ENCODE results near the gene MOSMO.
"Not testable (repeated sequence)": the region's sequence is repeated elsewhere in the genome, so short reads cannot be mapped to it uniquely, and the experiment has no call there.

The MOSMO gene

DNA sequence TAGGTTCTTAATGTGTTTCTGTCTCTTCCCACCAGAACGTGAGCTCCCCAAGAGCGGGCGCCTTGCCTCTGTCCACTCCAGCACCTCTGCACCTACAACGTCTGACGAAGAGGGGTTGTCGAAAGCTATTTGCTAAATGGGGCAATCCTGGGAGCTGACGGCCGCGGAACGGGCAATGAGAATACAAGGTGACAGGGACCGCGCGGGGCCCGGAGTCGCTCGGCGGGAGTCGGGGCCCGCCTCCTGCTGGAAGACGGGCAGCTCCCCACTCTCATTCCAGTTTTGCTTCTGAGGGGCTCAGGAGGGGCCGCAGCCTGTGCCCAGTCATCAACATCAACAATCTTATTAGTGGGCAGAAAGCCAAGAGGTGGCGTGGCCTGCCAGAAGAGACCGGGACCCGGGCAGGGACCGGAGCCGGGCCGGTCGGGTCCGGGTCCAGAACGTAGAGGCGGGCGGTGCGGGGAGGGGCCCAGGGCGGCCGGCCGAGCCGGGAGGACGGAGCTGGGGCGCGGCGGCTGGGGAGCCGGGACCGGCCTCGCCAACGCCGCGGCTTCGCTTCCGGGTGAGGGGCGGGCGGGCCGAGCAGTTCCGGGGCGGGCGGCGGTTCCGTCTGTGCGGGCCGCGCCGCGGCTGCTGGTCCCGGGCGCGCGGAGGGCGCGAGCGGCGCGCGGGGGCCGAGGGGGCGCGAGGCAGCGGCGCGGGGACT lies at the start of gene MOSMO:
Gene MOSMO, plus strand, starts transcription at position 603 of the 706 bp plus-strand sequence. CDS start 191 bp downstream, outside the sequence.
- DNase-seq (ENCODE audit: low read depth), result peak; percentile 22

DNA sequence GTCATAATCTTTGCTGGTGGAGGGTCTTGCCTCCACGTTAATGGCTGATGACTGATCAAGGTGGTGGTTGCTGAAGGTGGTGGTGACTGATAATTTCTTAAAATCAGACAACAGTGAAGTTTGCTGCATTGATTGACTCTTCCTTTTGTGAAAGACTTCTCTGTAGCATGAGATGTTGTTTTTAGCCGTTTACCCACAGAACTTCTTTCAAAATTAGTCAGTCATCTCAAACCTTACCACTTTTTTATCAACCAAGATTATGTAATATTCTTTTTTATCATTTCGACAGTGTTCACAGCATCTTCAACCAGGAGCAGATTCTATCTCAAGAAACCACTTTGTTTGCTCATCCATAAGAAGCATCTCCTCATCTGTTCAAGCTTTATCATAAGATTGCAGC lies 48.9 kb upstream of the MOSMO start:
- no peak for DNase-seq (ENCODE audit: low read depth)

DNA sequence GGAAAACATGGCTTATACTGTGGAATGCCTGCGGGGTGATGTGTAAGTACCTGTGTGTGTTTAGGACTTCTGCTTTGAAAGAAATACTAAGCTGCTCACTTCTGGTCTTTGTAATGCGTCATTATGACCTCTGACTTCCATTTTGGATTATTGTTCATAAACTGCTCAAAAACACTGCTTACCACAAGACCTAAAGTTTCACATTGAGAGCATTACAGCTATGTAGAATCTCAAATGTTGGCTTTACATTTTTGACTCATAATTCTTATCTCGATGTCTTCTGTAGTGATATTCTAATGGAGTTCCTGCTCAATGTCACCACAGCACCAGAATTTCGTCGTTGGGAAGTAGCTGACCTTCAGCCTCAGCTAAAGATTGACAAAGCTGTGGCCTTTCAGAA lies 45.4 kb upstream of the MOSMO start:
- DNase-seq (ENCODE audit: low read depth), result no peak

DNA sequence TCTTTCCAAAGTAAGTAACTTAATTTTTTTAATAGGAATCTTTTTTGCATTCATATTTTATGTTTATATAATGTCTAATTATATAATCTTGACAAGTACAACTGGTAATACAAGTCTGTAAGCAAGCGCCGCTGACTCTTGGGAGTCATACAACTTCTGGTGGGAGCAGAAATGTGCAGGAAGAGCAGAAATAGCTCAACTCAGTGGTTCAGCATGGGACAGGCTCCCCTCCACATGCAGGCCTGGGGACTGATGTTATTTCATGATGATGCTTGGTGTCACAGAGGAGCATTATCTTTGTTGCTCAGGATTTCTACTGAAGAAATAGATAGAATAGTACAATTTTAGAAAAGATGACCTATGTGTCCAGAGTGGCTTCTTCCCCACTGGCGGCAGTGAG lies 44.0 kb upstream of the MOSMO start:
- no peak for DNase-seq (ENCODE audit: low read depth)

DNA sequence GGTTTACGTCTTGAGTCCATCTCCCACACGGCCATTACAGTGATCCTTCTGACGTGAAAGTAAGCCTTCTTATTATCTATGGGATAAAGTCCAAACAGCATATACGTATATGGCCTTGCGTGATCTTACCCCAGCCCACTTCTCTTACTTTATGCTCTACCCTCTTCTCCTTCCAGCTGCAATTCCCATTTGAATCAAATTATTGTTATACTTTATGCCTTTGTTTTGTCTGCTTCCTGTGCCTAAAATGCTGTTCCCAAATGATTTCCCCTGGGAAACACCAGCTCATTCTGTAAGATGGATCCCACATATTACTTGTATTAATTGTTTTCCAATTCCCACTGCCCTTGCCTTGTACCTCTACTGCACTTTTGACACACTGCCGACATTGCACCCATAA lies 43.6 kb upstream of the MOSMO start:
- no peak for DNase-seq (ENCODE audit: low read depth)

DNA sequence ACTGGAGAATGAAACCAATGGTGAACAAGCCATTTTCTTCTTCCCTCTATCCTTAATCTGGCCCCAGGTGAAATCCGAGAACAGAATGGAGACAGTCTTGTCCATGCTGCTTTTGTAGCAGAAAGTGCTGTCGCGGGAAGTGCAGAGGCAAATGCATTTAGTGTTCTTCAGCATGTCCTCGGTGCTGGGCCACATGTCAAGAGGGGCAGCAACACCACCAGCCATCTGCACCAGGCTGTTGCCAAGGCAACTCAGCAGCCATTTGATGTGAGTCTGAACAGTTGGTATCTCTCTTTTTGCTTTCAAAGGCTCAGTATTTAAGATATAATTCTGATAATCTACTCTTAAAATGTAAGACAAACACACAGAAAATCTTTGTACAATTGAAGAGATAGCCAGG lies 36.1 kb upstream of the MOSMO start:
- no peak for DNase-seq (ENCODE audit: low read depth)

DNA sequence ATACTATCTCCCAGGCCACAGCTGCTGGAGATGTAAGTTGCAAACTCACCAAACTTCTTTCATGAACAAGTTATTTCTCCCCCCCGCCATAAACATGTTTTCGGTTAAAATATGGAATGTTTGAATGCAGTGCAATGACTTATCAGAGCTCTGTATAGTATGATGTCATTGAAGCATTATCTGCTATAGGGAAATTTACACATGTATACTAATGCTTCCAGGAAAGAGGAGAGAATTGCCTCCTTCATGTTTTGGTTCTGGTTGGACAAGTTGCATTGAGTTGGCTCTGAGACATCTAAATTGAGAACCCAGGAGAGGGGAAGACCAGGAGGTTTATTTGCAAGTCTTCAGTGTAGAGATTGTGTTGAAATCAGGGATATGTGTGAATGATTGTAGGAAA lies 34.0 kb upstream of the MOSMO start:
- no peak for DNase-seq (ENCODE audit: low read depth)

DNA sequence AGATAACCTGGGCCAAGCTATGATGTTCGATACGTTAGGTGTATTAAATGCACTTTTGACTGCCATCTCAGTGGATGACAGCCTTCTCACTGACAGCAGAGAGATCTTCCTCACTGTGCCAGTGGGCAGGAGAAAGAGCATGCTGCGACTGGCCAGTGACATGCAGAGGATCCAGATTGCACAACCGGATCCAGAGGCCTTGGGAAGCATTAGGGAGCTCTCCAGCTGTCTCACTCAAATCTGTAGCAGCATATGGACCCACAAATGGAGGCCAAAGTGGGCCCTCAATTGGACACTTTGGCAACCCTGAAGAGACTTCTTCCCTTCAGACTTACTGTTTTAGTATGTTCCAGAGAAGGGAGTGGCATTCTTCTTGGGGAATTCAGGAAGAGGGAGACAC lies 27.9 kb upstream of the MOSMO start:
- DNase-seq (ENCODE audit: low read depth), result no peak

DNA sequence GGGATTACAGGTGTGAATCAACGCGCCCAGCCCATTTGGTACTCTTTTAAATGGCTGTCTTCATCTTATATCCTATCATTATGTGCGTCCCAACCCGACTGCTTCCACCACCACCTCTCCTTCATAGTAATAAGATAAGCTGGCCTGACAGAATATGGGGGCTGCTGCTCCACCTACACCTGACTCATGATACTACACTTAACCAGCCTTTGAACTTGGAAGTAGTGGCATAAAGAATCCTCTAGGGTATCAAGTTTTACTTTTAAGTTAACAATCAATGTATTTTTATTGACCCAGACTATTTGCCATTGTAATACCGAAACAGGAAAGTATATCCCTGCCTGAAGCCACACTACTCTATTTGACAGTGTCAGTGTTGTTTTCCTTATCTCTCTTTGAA lies 25.8 kb upstream of the MOSMO start:
- DNase-seq (ENCODE audit: low read depth), result no peak

DNA sequence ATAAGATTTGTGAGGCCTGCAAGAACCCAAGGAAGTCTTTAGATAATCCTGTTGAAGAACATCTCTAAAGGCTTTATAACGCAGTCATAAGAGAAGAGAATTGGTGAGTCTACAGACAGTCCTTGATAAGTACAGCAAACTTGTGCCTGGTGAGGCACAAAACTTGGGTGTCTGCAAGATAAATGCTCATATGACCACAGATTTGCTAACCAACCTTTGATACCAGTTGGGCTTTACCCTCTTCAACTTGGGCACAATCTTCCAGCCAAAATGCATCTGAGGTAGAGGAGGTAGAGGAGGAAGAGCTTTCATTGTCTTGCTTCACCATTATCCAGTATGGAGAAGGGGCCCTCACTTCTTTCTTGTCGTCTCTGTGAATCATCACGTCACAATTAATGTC lies 23.8 kb upstream of the MOSMO start:
- DNase-seq (ENCODE audit: low read depth), result no peak

DNA sequence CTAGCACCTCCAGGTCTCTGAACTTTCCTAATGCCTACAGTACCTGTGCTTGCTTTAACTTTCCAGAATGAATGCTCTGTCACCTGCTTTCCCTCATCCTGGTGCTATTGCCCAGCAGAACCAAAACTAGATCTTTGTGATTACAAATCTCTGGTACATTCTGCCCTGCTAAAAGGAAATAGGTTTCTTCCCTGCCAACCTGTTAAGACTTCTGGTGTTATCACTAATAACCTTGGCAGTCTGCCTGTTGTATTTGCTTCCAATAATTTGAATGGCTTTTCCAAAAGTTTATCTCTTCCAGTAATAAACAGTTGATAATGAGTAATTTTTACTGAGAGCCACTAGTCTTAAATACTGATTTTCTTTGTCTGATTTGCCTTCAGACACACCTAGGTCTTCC lies 22.4 kb upstream of the MOSMO start:
- DNase-seq (ENCODE audit: low read depth), result no peak

DNA sequence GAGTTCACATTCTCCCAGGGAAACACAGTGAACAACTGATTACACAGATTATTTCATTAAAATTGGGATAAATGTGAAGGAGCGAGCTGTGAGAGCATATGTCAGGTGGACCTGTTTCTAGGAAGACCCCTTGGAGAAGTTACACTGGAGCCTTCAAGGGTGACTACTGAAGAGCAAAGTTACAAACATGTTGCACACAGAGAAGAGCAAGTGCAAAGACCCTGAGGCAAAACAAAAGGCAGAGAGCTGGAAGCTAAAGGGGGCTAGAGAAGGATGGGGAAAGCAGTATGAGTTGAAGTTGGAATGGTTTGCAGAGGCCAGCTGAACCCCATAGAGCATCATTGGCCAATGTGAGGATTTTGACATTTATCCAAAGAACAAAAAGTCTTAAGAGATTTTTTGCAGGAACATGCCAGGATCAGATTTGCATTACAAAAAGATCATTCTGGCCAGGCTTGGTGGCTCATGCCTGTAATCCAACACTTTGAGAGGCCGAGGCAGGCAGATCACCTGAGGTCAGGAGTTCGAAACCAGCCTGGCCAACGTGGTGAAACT lies 21.1 kb upstream of the MOSMO start:
- no peak for DNase-seq (ENCODE audit: low read depth)

DNA sequence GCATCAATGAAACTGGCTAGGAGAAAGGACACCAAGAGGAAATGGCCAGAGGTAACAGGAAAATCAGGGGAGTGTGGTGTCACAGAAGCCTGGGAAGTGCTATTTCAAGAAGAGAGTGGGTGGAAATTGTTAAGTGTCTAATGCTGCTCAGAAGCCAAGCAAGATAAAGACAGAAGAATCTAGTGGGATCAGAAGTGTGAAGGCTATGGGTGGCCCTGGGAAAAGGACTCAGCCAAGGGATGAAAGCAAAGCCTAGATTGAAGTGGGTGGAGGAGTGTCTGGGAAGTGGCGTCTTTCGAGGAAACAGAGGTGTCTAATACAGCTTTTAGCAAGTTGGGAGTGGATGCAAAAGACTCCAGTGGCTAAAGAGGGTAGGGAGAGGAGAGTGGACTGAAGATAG lies 20.4 kb upstream of the MOSMO start:
- no peak for DNase-seq (ENCODE audit: low read depth)

DNA sequence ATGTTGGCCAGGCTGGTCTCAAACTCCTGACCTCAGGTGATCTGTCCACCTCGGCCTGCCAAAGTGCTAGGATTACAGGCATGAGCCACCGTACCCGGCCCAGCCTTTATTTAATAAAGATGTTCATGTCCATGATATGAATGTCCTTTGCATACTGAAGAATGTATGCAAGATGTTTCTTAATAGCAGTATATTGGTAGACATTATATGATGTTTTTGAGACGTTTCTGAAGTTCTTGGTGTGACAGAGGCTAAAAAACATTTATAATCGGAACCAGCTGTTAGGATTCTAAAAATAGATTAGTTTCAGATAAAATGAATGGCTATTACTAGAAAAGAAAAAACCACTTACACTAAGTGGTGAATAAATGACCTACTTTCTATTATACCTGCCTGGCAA lies 18.8 kb upstream of the MOSMO start:
- DNase-seq (ENCODE audit: low read depth), result no peak

DNA sequence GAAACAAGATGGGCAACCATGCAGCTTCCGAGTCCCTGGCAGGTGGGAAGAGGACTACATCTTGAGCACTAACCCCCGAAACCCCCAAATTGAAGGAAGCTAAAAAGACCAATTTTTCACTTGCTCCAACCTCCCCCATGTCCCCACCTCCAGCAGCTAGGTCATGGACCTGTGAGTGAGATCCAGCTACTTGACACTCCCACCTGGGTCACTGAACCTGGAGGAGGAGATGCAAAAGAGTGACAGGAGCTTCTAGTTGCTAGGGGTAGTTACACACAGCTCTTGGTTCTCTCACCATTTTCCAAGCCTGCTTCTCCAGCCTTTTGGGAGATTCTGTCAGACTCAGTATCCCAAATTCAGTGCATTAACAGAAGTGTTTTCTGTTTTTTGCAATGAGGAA lies 18.2 kb upstream of the MOSMO start:
- no peak for DNase-seq (ENCODE audit: low read depth)

DNA sequence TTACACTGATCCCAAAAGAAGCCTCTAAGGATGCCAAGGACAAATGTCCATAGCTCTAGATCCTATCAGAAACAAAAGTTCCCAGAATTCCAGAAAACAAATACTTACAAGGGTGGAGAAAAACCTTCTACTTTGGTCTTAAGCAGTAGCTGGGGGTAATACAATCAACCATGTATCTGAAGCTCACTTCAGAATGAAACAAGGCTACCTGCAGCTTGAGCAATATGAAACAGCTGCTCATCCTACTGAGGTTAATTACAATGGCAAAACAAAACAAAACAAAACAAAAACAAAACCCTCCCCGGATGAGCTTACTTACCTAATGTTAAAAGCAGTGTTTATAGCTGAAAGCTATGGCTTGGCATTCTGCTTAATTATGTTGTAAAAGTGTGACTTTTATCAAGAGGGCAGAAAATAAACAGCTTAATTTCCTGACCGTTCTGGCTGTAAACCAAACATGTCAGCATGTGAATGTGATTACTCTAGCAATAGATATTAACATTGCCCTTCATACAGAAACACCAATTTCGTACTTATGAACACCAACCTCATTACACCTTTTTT lies 17.4 kb upstream of the MOSMO start:
- no peak for DNase-seq (ENCODE audit: low read depth)

DNA sequence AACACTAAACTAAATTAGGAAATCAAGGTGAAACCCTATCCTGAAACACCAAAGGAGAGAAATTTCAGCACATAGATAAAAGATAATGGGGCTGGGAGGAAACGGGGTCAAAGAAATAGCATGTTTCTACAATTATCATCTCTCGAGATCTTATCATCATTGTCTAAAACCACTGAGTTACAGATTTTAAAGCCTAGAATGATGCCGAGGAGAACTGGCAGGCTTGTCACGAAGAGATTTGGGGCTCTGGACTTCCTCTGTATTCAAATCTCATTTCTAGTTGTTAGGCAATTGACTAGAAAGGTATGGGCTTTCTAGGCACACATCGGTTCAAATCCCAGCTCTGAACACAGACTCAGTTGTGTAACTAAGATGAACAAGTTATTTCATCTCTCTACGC lies 16.3 kb upstream of the MOSMO start:
- DNase-seq (ENCODE audit: low read depth), result no peak

DNA sequence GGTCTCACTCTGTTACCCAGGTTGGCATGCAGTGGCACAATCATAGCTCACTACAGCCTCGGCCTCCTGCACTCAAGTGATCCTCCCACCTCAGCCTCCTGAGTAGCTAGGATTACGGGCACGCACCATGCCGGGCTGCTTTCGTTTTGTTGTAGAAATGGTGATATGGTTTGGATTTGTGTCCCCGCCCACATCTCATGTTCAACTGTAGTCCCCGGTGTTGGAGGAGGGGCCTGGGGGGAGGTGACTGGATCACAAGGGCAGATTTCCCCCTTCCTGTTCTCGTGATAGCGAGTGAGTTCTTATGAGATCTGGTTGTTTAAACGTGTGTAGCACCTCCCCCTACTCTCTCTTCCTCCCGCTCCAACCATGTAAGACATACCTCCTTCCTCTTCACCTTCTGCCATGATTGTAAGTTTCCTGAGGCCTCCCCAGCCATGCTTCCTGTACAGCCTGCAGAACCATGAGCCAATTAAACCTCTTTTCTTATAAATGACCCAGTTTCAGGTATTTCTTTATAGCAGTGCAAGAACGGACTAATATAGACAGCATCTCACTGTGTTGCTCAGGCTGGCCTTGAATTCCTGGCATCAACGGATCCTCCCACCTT lies 12.9 kb upstream of the MOSMO start:
- no peak for DNase-seq (ENCODE audit: low read depth)

DNA sequence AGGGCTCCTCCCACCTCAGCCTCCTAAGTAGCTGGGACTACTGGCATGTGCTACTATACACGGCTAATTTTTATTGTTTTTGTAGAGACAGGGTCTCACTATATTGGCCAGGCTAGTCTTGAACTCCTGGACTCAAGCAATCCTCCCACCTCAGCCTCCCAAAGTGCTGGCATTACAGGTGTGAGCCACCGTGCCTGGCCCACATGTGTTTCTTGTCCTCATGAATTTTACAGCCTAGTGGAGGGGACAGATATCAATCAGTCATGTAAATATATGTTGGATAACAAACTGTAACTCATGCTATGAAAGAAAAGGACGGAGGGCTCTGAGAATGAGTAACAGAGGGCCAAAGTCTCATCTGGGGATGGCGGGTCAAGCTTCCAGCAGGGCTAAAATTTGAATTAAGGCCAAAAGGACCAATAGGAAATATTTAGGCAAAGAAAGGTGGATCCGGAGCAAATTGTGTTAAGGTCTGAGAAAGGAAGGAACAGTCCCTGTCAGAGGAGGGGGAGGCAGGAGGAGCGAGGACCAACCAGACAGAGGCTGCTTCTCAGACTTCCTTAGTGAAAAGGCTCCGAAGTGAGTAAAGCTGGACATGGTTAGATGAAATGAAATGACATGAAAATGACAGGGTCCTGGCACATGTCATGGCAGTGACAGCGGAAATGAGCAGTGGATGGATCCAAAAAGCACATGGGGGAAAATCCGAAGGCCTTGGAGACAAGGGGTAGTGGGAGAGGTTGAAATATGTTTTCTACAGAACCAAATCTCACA lies 10.8 kb upstream of the MOSMO start:
- DNase-seq (ENCODE audit: low read depth), result no peak

DNA sequence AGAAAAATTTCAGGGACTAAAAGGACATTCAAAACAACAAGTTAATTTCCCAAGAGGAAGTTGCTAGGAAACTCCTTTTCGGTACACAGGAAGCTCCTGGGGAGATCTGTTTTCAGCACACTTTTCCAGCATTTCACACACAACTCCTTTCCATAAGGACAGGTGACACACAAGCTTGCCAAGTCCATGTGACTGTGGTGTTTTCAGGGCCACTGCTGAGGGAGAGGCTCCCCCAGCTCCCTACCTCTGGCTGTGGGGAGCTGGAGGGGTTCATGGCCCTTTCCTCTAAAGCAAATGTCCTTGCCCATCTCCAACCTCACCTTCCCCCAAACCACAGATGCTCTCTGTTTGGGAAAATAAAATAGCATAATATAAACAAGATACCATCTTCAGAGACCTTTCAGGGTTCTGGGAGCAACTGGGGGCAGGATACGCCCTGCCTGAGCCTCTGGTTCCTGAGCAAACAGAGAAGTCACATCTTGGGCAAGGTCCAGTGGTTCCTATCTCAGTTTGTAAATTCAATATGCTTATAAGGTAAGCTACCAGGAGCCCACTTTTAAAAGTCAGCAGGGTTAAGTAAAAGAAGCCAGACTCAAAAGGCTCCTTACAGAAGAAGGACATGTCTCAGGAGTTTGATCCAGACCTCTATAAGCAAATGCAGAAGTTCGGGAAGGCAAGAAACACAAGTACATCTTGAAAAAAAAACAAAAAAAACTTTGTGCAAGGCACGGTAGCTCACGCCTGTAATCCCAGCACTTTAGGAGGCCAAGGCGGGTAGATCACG lies 10.0 kb upstream of the MOSMO start:
- no peak for DNase-seq (ENCODE audit: low read depth)

DNA sequence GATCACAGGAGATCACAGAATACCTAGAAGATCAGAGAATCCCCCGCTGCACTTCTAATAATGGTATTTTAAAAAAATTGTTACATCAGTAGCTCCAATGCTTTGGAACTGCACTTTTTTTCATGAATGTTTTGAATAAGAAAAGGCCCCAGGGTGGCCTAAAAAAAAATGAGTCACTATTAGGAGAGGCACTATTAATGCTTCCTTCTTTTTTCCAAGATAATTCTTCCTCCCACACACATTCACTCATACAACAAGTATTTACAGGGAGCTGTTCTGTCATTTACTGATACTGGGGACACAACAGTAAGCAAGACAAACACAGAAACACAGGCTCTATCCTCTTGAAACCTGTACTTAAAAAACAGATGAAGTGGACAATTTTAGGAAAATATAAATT lies 6.3 kb upstream of the MOSMO start:
- no peak for DNase-seq (ENCODE audit: low read depth)

DNA sequence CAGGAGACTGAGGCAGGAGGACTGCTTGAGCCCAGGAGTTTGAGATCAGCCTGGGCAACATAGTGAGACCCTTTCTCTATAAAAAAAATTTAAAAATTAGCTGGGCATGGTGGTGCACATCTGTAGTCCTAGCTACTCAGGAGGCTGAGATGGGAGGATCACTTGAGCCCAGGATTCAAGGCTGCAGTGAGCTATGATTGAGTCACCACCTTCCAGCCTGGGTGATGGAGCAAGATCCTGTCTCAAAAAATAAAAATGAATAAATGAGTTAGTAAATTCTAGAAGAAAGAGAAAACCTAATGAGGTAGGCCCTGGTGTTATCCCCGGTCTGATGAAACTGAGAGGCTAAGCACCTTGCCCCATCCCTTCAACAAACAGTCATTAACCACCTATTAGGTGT lies 5.9 kb upstream of the MOSMO start:
- not testable (repeated sequence) for DNase-seq (ENCODE audit: low read depth)
